Measurements from ENCODE around the gene AMBRA1.

DNA sequence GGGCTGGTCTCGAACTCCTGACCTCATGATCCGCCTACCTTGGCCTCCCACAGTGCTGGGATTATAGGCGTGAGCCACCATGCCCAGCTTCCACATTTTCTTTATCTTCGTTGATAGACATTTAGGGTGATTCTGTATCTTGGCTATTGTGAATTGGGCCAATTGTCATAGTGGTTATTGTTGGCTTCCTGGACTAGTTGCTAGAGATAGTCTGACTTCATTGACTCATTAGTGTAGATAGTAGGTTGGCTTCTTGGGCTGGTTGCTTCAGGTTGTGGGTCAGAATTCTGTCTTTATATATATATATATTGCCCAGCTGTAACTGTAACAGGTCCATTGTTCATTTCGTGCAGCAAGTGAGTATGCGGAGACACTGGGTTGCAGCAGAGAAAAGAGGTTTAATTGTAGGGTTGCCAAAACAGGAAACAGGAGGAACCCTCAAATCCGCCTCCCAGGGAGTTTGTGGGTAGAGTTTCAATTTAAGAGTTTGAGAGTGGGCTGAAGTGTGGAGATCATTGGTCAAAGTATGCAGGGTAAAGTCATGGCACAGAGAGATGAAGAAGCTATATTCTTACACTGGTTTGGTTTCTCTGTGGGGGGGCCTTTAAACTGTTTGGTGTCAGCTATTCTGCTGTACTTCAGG is 45.5 kb upstream of the AMBRA1 start:
- no peak for TF ChIP-seq EP300 (IDR thresholded peaks at IDR 0.05; ENCODE audit: borderline replicate concordance)
- no peak for TF ChIP-seq FOXM1 (IDR thresholded peaks at IDR 0.05; ENCODE audit: borderline replicate concordance, low read depth)
- TF ChIP-seq YY1 (IDR thresholded peaks at IDR 0.05; ENCODE audit: low read depth): no peak
- no peak for TF ChIP-seq RAD21 (IDR thresholded peaks at IDR 0.05; ENCODE audit: low read depth)
- TF ChIP-seq, protein P1, sequence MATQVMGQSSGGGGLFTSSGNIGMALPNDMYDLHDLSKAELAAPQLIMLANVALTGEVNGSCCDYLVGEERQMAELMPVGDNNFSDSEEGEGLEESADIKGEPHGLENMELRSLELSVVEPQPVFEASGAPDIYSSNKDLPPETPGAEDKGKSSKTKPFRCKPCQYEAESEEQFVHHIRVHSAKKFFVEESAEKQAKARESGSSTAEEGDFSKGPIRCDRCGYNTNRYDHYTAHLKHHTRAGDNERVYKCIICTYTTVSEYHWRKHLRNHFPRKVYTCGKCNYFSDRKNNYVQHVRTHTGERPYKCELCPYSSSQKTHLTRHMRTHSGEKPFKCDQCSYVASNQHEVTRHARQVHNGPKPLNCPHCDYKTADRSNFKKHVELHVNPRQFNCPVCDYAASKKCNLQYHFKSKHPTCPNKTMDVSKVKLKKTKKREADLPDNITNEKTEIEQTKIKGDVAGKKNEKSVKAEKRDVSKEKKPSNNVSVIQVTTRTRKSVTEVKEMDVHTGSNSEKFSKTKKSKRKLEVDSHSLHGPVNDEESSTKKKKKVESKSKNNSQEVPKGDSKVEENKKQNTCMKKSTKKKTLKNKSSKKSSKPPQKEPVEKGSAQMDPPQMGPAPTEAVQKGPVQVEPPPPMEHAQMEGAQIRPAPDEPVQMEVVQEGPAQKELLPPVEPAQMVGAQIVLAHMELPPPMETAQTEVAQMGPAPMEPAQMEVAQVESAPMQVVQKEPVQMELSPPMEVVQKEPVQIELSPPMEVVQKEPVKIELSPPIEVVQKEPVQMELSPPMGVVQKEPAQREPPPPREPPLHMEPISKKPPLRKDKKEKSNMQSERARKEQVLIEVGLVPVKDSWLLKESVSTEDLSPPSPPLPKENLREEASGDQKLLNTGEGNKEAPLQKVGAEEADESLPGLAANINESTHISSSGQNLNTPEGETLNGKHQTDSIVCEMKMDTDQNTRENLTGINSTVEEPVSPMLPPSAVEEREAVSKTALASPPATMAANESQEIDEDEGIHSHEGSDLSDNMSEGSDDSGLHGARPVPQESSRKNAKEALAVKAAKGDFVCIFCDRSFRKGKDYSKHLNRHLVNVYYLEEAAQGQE (IDR thresholded peaks at IDR 0.05; ENCODE audit: low read depth): no peak
- TF ChIP-seq TCF12 (IDR thresholded peaks at IDR 0.05; ENCODE audit: low read depth): no peak
- no peak for TF ChIP-seq ZBTB7A (IDR thresholded peaks at IDR 0.05; ENCODE audit: low read depth)

Data from Ishikawa (cell line).